ENCODE measurements around the gene MMD.

DNA sequence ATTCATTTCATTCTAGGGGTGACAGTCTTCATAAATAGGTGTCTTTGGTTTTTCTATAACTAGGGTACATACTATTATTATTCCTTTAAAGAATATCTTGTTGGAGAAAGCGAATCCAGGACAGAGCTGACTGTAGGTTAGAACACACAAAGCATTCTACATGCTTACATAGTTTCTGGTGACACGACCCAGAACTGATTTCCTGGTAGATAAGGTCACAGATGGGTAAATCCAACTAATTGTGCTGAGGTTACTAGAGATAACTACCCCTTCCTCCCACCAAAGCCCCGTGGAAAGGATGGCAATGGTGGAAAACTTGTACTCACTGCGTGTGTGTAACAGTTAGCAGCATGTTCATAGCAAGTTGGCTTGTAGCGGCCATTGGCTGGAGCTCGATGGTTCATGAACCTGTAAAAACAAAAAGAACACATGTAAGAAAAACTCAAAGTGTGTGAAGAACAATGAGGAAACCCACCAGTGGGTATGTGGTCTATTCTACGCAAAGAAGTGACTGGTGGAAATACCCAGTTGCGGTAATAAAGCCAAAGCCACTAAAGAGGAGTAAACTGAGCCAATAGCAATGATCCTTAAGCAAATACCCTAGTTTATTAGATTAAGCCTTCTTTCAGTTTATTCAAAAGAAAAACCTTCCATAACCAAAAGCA is 7.7 kb downstream of the MMD start:
- TF ChIP-seq POLR2G (IDR thresholded peaks at IDR 0.05; ENCODE audit: low read depth, low read length) (no peak), ZNF160 (CRISPR knock-in tag; IDR thresholded peaks at IDR 0.05) (no peak), POLR2AphosphoS5 (IDR thresholded peaks at IDR 0.05; ENCODE audit: low read depth, low read length) (no peak), ELF3 (CRISPR knock-in tag; IDR thresholded peaks at IDR 0.05) (no peak), RELA (CRISPR knock-in tag; IDR thresholded peaks at IDR 0.05) (no peak), MXD4 (CRISPR knock-in tag; IDR thresholded peaks at IDR 0.05) (no peak), RFX5 (IDR thresholded peaks at IDR 0.05; ENCODE audit: low read depth, low read length) (no peak), SAP130 (CRISPR knock-in tag; IDR thresholded peaks at IDR 0.05; ENCODE audit: low read depth) (no peak), ARID2 (CRISPR knock-in tag; IDR thresholded peaks at IDR 0.05; ENCODE audit: borderline replicate concordance) (no peak)
- TF ChIP-seq, protein P1, sequence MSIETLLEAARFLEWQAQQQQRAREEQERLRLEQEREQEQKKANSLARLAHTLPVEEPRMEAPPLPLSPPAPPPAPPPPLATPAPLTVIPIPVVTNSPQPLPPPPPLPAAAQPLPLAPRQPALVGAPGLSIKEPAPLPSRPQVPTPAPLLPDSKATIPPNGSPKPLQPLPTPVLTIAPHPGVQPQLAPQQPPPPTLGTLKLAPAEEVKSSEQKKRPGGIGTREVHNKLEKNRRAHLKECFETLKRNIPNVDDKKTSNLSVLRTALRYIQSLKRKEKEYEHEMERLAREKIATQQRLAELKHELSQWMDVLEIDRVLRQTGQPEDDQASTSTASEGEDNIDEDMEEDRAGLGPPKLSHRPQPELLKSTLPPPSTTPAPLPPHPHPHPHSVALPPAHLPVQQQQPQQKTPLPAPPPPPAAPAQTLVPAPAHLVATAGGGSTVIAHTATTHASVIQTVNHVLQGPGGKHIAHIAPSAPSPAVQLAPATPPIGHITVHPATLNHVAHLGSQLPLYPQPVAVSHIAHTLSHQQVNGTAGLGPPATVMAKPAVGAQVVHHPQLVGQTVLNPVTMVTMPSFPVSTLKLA (IDR thresholded peaks at IDR 0.05) = no peak
- TF ChIP-seq, protein P2, sequence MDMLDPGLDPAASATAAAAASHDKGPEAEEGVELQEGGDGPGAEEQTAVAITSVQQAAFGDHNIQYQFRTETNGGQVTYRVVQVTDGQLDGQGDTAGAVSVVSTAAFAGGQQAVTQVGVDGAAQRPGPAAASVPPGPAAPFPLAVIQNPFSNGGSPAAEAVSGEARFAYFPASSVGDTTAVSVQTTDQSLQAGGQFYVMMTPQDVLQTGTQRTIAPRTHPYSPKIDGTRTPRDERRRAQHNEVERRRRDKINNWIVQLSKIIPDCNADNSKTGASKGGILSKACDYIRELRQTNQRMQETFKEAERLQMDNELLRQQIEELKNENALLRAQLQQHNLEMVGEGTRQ (IDR thresholded peaks at IDR 0.05; ENCODE audit: low read depth, low read length) = no peak
- TF ChIP-seq, protein P2 (CRISPR knock-in tag; IDR thresholded peaks at IDR 0.05; ENCODE audit: borderline replicate concordance) = no peak
- TF ChIP-seq, protein P3, sequence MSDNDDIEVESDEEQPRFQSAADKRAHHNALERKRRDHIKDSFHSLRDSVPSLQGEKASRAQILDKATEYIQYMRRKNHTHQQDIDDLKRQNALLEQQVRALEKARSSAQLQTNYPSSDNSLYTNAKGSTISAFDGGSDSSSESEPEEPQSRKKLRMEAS (IDR thresholded peaks at IDR 0.05) = no peak
- TF ChIP-seq, protein P4, sequence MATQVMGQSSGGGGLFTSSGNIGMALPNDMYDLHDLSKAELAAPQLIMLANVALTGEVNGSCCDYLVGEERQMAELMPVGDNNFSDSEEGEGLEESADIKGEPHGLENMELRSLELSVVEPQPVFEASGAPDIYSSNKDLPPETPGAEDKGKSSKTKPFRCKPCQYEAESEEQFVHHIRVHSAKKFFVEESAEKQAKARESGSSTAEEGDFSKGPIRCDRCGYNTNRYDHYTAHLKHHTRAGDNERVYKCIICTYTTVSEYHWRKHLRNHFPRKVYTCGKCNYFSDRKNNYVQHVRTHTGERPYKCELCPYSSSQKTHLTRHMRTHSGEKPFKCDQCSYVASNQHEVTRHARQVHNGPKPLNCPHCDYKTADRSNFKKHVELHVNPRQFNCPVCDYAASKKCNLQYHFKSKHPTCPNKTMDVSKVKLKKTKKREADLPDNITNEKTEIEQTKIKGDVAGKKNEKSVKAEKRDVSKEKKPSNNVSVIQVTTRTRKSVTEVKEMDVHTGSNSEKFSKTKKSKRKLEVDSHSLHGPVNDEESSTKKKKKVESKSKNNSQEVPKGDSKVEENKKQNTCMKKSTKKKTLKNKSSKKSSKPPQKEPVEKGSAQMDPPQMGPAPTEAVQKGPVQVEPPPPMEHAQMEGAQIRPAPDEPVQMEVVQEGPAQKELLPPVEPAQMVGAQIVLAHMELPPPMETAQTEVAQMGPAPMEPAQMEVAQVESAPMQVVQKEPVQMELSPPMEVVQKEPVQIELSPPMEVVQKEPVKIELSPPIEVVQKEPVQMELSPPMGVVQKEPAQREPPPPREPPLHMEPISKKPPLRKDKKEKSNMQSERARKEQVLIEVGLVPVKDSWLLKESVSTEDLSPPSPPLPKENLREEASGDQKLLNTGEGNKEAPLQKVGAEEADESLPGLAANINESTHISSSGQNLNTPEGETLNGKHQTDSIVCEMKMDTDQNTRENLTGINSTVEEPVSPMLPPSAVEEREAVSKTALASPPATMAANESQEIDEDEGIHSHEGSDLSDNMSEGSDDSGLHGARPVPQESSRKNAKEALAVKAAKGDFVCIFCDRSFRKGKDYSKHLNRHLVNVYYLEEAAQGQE (IDR thresholded peaks at IDR 0.05; ENCODE audit: borderline replicate concordance in 1 of 2, low read depth in 1 of 2, low read length in 2 of 2) = no peak
